ENCODE measurements around the gene TOLLIP.

TOLLIP gene

GRCh38 chr11:1271927-1272326 is 37.5 kb downstream of the TOLLIP start:
- H3K79me1 ChIP-seq (ENCODE audit: low read length) = no peaks in the 10 kb centered on the region
- H2AK5ac ChIP-seq (ENCODE audit: low read length) = no peak overlapping the region
- no peaks in the 10 kb centered on the region for H3K79me2 ChIP-seq (ENCODE audit: control insufficient read depth, insufficient read depth, low read length)
- H3K23ac ChIP-seq (ENCODE audit: low read length) = no peak overlapping the region
- H2BK5ac ChIP-seq (ENCODE audit: low read length) = no peak overlapping the region
- H3K9ac ChIP-seq (ENCODE audit: low read length) = no peak overlapping the region
- H3K18ac ChIP-seq (ENCODE audit: low read length) = no peak overlapping the region
- H3K27me3 ChIP-seq (ENCODE audit: insufficient read depth, low read length, poor library complexity) = no peaks in the 10 kb centered on the region
- H3K4me1 ChIP-seq (ENCODE audit: control insufficient read depth, low read depth, low read length) = peaks cover 2% of the 10 kb centered on the region
- H4K5ac ChIP-seq (ENCODE audit: low read length) = no peak overlapping the region
- no peaks in the 10 kb centered on the region for H3K36me3 ChIP-seq (ENCODE audit: control insufficient read depth, insufficient read depth, low read length)
- H3K27ac ChIP-seq (ENCODE audit: low read depth, low read length) = no peak overlapping the region
- H2BK120ac ChIP-seq (ENCODE audit: low read depth, low read length) = no peak overlapping the region
- WGBS (ENCODE audit: extremely low coverage, insufficient coverage, low lambda C conversion rate) = no CpG with 5 or more reads among the region's 30 CpGs
- DNase-seq = no peak
- no peak overlapping the region for H2BK15ac ChIP-seq (replicated peaks; ENCODE audit: low read depth)
- H3K56ac ChIP-seq (ENCODE audit: low read length) = no peak overlapping the region
- H4K8ac ChIP-seq (ENCODE audit: low read depth, low read length) = no peak overlapping the region
- H3K4me3 ChIP-seq (ENCODE audit: low read length) = no peak overlapping the region
- no peak overlapping the region for H3K4me2 ChIP-seq (ENCODE audit: low read length)
- no peak overlapping the region for H3K4ac ChIP-seq (ENCODE audit: low read depth, low read length)

DNA sequence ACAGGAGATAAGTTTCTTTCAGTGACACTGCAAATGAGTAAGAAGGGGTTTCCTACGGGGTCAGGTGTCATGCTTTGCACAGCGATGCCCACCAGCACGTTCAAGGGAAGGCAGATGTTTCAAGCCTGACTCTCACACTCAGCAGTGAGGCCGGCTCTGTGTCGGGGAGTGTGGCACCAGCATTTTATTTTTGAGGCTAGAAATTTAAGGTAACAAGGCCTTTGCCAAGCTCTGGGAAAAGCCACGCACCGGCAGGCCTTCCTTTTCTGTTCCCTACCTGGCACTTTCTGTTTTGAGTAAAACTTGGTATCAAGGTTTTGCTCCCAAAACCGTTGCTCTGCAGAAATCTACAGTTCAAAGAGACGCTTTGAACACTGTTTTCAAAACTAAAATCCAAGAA is 38.0 kb downstream of the TOLLIP start:
- no CpG with 5 or more reads among the region's 9 CpGs for WGBS (ENCODE audit: extremely low coverage, insufficient coverage, low lambda C conversion rate)
- no peak overlapping the region for H3K23ac ChIP-seq (ENCODE audit: low read length)

DNA sequence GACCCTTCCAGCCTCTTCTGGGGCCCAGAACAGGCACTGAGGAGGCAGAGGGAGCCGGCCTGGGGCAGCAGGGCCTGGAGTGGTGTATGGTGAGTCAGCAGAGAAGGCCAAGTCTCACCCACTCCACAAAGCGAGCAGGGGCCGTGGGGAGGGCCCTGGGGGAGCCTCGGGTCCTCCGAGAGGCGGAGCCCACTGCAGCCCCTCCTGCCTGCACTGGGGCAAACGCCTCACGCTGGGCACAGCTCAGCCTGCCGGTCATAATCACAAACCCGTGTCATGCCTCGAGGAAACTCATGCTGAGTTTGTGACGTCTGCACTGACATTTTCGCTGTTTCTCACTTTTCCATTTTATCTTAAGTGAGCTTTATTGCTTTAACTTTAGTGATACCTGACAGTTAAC is 38.4 kb downstream of the TOLLIP start:
- H3K36me3 ChIP-seq (ENCODE audit: control insufficient read depth, insufficient read depth, low read length) = no peaks in the 10 kb centered on the region
- no peak overlapping the region for H3K4ac ChIP-seq (ENCODE audit: low read depth, low read length)
- H3K4me1 ChIP-seq (ENCODE audit: control insufficient read depth, low read depth, low read length) = peaks cover 2% of the 10 kb centered on the region
- H2BK120ac ChIP-seq (ENCODE audit: low read depth, low read length) = no peak overlapping the region
- H3K56ac ChIP-seq (ENCODE audit: low read length) = peak overlapping the region; percentile 25
- no CpG with 5 or more reads among the region's 13 CpGs for WGBS (ENCODE audit: extremely low coverage, insufficient coverage, low lambda C conversion rate)
- H3K4me2 ChIP-seq (ENCODE audit: low read length) = no peak overlapping the region
- H4K8ac ChIP-seq (ENCODE audit: low read depth, low read length) = no peak overlapping the region
- H3K79me2 ChIP-seq (ENCODE audit: control insufficient read depth, insufficient read depth, low read length) = no peaks in the 10 kb centered on the region
- DNase-seq = peak; percentile 67
- H3K9ac ChIP-seq (ENCODE audit: low read length) = no peak overlapping the region
- no peak overlapping the region for H3K23ac ChIP-seq (ENCODE audit: low read length)
- H2AK5ac ChIP-seq (ENCODE audit: low read length) = no peak overlapping the region
- no peak overlapping the region for H2BK15ac ChIP-seq (replicated peaks; ENCODE audit: low read depth)
- H3K18ac ChIP-seq (ENCODE audit: low read length) = no peak overlapping the region
- no peaks in the 10 kb centered on the region for H3K79me1 ChIP-seq (ENCODE audit: low read length)
- no peak overlapping the region for H2BK5ac ChIP-seq (ENCODE audit: low read length)
- no peak overlapping the region for H4K5ac ChIP-seq (ENCODE audit: low read length)
- H3K27ac ChIP-seq (ENCODE audit: low read depth, low read length) = no peak overlapping the region
- no peak overlapping the region for H3K4me3 ChIP-seq (ENCODE audit: low read length)
- H3K27me3 ChIP-seq (ENCODE audit: insufficient read depth, low read length, poor library complexity) = no peaks in the 10 kb centered on the region

More for the DNA sequence above, 38.0 kb downstream of the TOLLIP start:
- H3K4me2 ChIP-seq (ENCODE audit: low read length) = no peak overlapping the region
- H3K4ac ChIP-seq (ENCODE audit: low read depth, low read length) = no peak overlapping the region
- H3K79me1 ChIP-seq (ENCODE audit: low read length) = no peaks in the 10 kb centered on the region
- peaks cover 2% of the 10 kb centered on the region for H3K4me1 ChIP-seq (ENCODE audit: control insufficient read depth, low read depth, low read length)
- no peaks in the 10 kb centered on the region for H3K36me3 ChIP-seq (ENCODE audit: control insufficient read depth, insufficient read depth, low read length)
- no peak overlapping the region for H4K5ac ChIP-seq (ENCODE audit: low read length)
- no peak overlapping the region for H3K4me3 ChIP-seq (ENCODE audit: low read length)
- no peak overlapping the region for H2AK5ac ChIP-seq (ENCODE audit: low read length)
- no peak for DNase-seq
- H3K79me2 ChIP-seq (ENCODE audit: control insufficient read depth, insufficient read depth, low read length) = no peaks in the 10 kb centered on the region
- H2BK5ac ChIP-seq (ENCODE audit: low read length) = no peak overlapping the region
- H3K18ac ChIP-seq (ENCODE audit: low read length) = no peak overlapping the region
- H2BK15ac ChIP-seq (replicated peaks; ENCODE audit: low read depth) = no peak overlapping the region
- no peak overlapping the region for H2BK120ac ChIP-seq (ENCODE audit: low read depth, low read length)
- no peak overlapping the region for H4K8ac ChIP-seq (ENCODE audit: low read depth, low read length)
- H3K27ac ChIP-seq (ENCODE audit: low read depth, low read length) = no peak overlapping the region
- H3K56ac ChIP-seq (ENCODE audit: low read length) = no peak overlapping the region
- H3K9ac ChIP-seq (ENCODE audit: low read length) = no peak overlapping the region
- no peaks in the 10 kb centered on the region for H3K27me3 ChIP-seq (ENCODE audit: insufficient read depth, low read length, poor library complexity)

GRCh38 chr11:1270476-1270875 is 39.0 kb downstream of the TOLLIP start:
- H3K79me2 ChIP-seq (ENCODE audit: control insufficient read depth, insufficient read depth, low read length) = no peaks in the 10 kb centered on the region
- no peak overlapping the region for H2BK120ac ChIP-seq (ENCODE audit: low read depth, low read length)
- no peak overlapping the region for H4K5ac ChIP-seq (ENCODE audit: low read length)
- no peaks in the 10 kb centered on the region for H3K27me3 ChIP-seq (ENCODE audit: insufficient read depth, low read length, poor library complexity)
- no peaks in the 10 kb centered on the region for H3K36me3 ChIP-seq (ENCODE audit: control insufficient read depth, insufficient read depth, low read length)
- no peak overlapping the region for H3K9ac ChIP-seq (ENCODE audit: low read length)
- no peak overlapping the region for H3K4ac ChIP-seq (ENCODE audit: low read depth, low read length)
- no peak overlapping the region for H3K4me2 ChIP-seq (ENCODE audit: low read length)
- H3K79me1 ChIP-seq (ENCODE audit: low read length) = no peaks in the 10 kb centered on the region
- H3K4me3 ChIP-seq (ENCODE audit: low read length) = no peak overlapping the region
- no peak overlapping the region for H3K27ac ChIP-seq (ENCODE audit: low read depth, low read length)
- no peak overlapping the region for H2BK15ac ChIP-seq (replicated peaks; ENCODE audit: low read depth)
- no CpG with 5 or more reads among the region's 10 CpGs for WGBS (ENCODE audit: extremely low coverage, insufficient coverage, low lambda C conversion rate)
- no peak for DNase-seq
- no peak overlapping the region for H2AK5ac ChIP-seq (ENCODE audit: low read length)
- H3K56ac ChIP-seq (ENCODE audit: low read length) = peak overlapping the region; percentile 25
- H3K18ac ChIP-seq (ENCODE audit: low read length) = no peak overlapping the region
- no peak overlapping the region for H3K23ac ChIP-seq (ENCODE audit: low read length)
- peaks cover 2% of the 10 kb centered on the region for H3K4me1 ChIP-seq (ENCODE audit: control insufficient read depth, low read depth, low read length)
- no peak overlapping the region for H4K8ac ChIP-seq (ENCODE audit: low read depth, low read length)
- H2BK5ac ChIP-seq (ENCODE audit: low read length) = no peak overlapping the region

DNA sequence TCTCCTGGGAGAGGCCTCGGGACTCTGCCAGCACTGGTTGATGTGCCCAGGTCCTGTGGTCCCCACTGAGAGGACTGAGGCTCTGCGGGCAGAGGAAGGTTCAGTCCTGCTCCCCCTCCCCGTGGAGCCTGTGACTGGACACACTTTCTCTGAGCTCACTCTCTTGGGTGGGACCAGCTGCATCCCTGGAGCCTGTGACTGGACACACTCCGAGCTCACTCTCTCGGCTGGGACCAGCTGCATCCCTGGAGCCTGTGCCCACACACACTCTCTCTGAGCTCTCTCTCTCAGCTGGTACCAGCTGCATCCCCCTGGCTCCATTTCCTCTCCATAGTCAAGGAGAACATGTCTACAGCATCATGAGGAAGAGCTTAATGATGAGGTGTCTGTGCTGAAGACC is 39.5 kb downstream of the TOLLIP start:
- Histone ChIP-seq H3K36me3 (ENCODE audit: control insufficient read depth, insufficient read depth, low read length) (no peaks in the 10 kb centered on the region), H3K79me2 (ENCODE audit: control insufficient read depth, insufficient read depth, low read length) (no peaks in the 10 kb centered on the region), H3K18ac (ENCODE audit: low read length) (no peak overlapping the region), H3K23ac (ENCODE audit: low read length) (no peak overlapping the region), H2BK15ac (replicated peaks; ENCODE audit: low read depth) (no peak overlapping the region), H3K4me3 (ENCODE audit: low read length) (no peak overlapping the region), H2BK120ac (ENCODE audit: low read depth, low read length) (no peak overlapping the region), H4K8ac (ENCODE audit: low read depth, low read length) (no peak overlapping the region), H3K27ac (ENCODE audit: low read depth, low read length) (no peak overlapping the region), H3K79me1 (ENCODE audit: low read length) (no peaks in the 10 kb centered on the region), H3K9ac (ENCODE audit: low read length) (no peak overlapping the region), H4K5ac (ENCODE audit: low read length) (no peak overlapping the region), H3K4me2 (ENCODE audit: low read length) (no peak overlapping the region), H2BK5ac (ENCODE audit: low read length) (no peak overlapping the region), H3K27me3 (ENCODE audit: insufficient read depth, low read length, poor library complexity) (no peaks in the 10 kb centered on the region), H3K56ac (ENCODE audit: low read length) (no peak overlapping the region), H3K4ac (ENCODE audit: low read depth, low read length) (no peak overlapping the region), H2AK5ac (ENCODE audit: low read length) (no peak overlapping the region), H3K4me1 (ENCODE audit: control insufficient read depth, low read depth, low read length) (peaks cover 2% of the 10 kb centered on the region)
- DNase-seq = no peak
- whole genome bisulfite sequencing (ENCODE audit: extremely low coverage, insufficient coverage, low lambda C conversion rate) = no CpG with 5 or more reads among the region's 5 CpGs

- H4K8ac ChIP-seq (ENCODE audit: low read depth, low read length) = no peak overlapping the region
- no peak overlapping the region for H3K4ac ChIP-seq (ENCODE audit: low read depth, low read length)
- H3K27me3 ChIP-seq (ENCODE audit: insufficient read depth, low read length, poor library complexity) = no peaks in the 10 kb centered on the region
- H3K9ac ChIP-seq (ENCODE audit: low read length) = no peak overlapping the region
- H3K36me3 ChIP-seq (ENCODE audit: control insufficient read depth, insufficient read depth, low read length) = no peaks in the 10 kb centered on the region
- no peaks in the 10 kb centered on the region for H3K79me2 ChIP-seq (ENCODE audit: control insufficient read depth, insufficient read depth, low read length)
- no peaks in the 10 kb centered on the region for H3K79me1 ChIP-seq (ENCODE audit: low read length)
- H2AK5ac ChIP-seq (ENCODE audit: low read length) = no peak overlapping the region
- H2BK15ac ChIP-seq (replicated peaks; ENCODE audit: low read depth) = no peak overlapping the region
- H3K4me3 ChIP-seq (ENCODE audit: low read length) = no peak overlapping the region
- H2BK120ac ChIP-seq (ENCODE audit: low read depth, low read length) = no peak overlapping the region
- no peak overlapping the region for H3K4me2 ChIP-seq (ENCODE audit: low read length)
- no peak overlapping the region for H2BK5ac ChIP-seq (ENCODE audit: low read length)
- H3K23ac ChIP-seq (ENCODE audit: low read length) = no peak overlapping the region
- H3K56ac ChIP-seq (ENCODE audit: low read length) = no peak overlapping the region
- peaks cover 2% of the 10 kb centered on the region for H3K4me1 ChIP-seq (ENCODE audit: control insufficient read depth, low read depth, low read length)
- WGBS (ENCODE audit: extremely low coverage, insufficient coverage, low lambda C conversion rate) = no CpG with 5 or more reads among the region's 9 CpGs
- H3K27ac ChIP-seq (ENCODE audit: low read depth, low read length) = no peak overlapping the region
- H3K18ac ChIP-seq (ENCODE audit: low read length) = no peak overlapping the region
- no peak for DNase-seq
- H4K5ac ChIP-seq (ENCODE audit: low read length) = no peak overlapping the region
These were observed 41.9 kb downstream of the TOLLIP start for GRCh38 chr11:1267441-1268100.

All from mesendoderm (in vitro differentiated cells).